ENCODE data around the gene KRT7.

DNA sequence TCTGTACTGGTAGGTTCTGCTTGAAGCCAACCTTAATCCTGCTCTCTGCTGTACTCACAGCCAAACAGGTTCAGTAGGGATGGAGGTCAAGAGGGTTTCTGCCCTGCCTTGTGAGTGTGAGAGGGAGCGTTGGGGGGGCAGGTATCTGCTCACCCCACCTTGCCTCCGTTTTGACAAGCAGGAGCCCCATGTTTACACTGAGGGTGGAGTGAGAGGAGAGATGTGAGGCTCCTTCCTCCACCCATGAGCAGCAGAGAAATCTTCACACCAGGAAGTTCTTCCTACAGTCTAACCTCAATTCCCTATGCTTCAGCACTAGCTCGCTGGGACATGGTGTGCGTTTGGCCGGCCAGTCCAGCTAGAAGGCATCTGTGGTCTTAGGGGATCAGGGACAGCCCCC lies 45.4 kb upstream of the KRT7 start:
- TF ChIP-seq, protein P1, sequence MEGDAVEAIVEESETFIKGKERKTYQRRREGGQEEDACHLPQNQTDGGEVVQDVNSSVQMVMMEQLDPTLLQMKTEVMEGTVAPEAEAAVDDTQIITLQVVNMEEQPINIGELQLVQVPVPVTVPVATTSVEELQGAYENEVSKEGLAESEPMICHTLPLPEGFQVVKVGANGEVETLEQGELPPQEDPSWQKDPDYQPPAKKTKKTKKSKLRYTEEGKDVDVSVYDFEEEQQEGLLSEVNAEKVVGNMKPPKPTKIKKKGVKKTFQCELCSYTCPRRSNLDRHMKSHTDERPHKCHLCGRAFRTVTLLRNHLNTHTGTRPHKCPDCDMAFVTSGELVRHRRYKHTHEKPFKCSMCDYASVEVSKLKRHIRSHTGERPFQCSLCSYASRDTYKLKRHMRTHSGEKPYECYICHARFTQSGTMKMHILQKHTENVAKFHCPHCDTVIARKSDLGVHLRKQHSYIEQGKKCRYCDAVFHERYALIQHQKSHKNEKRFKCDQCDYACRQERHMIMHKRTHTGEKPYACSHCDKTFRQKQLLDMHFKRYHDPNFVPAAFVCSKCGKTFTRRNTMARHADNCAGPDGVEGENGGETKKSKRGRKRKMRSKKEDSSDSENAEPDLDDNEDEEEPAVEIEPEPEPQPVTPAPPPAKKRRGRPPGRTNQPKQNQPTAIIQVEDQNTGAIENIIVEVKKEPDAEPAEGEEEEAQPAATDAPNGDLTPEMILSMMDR (IDR thresholded peaks at IDR 0.05), result no peak
- TF ChIP-seq POLR2A (IDR thresholded peaks at IDR 0.05), result no peak

Data from thyroid gland (tissue), 4 donors.